Measurements from ENCODE around the gene SLC51A. TPM values are rescaled to one million over a fixed set of nuclear protein-coding genes. Genes with fewer than 3 reads are reported as not detected.
"Not testable (repeated sequence)": the region's sequence is repeated elsewhere in the genome, so short reads cannot be mapped to it uniquely, and the experiment has no call there.

SLC51A gene
- 0.58 TPM for total RNA-seq

GRCh38 chr3:196216089-196216564, at the start of gene SLC51A:
SLC51A (plus strand) TSS chr3:196216534; CDS start chr3:196216713, 179 bp downstream.
- intact Hi-C loops (cut with DNase I) = no loop called here
- ATAC-seq (no peak), DNase-seq (ENCODE audit: low spot score) (peak; percentile 49)

- intact Hi-C loops (cut with DNase I) = no loop called here
- DNase-seq (ENCODE audit: low spot score) (no peak), ATAC-seq (no peak)
These were observed 49.6 kb upstream of the SLC51A start for GRCh38 chr3:196166741-196167140.

- intact Hi-C loops (cut with DNase I) = no loop called here
- DNase-seq (ENCODE audit: low spot score) (no peak), ATAC-seq (no peak)
These were observed 47.4 kb upstream of the SLC51A start for GRCh38 chr3:196168808-196169391.

- DNase-seq (ENCODE audit: low spot score) (no peak), ATAC-seq (no peak)
- intact Hi-C loops (cut with DNase I) = no loop called here
These were observed 46.5 kb upstream of the SLC51A start for GRCh38 chr3:196169836-196170240.

- intact Hi-C loops (cut with DNase I); ATAC-seq; DNase-seq (ENCODE audit: low spot score): not testable (repeated sequence)
These were observed 46.0 kb upstream of the SLC51A start for GRCh38 chr3:196170296-196170695.

- DNase-seq (ENCODE audit: low spot score) (no peak), ATAC-seq (no peak)
- intact Hi-C loops (cut with DNase I) = no loop called here
These were observed 41.7 kb upstream of the SLC51A start for GRCh38 chr3:196174652-196175051.

- intact Hi-C loops (cut with DNase I) = no loop called here
- ATAC-seq = no peak
- DNase-seq (ENCODE audit: low spot score) = no peak
These were observed 41.2 kb upstream of the SLC51A start for GRCh38 chr3:196175116-196175625.

GRCh38 chr3:196175722-196176121, 40.6 kb upstream of the SLC51A start:
- DNase-seq (ENCODE audit: low spot score) = no peak
- intact Hi-C loops (cut with DNase I) = no loop called here
- ATAC-seq = no peak

- DNase-seq (ENCODE audit: low spot score) (no peak), ATAC-seq (no peak)
- intact Hi-C loops (cut with DNase I) = no loop called here
These were observed 38.8 kb upstream of the SLC51A start for GRCh38 chr3:196177567-196177966.

- DNase-seq (ENCODE audit: low spot score) = no peak
- ATAC-seq = no peak
- intact Hi-C loops (cut with DNase I) = no loop called here
These were observed 38.4 kb upstream of the SLC51A start for GRCh38 chr3:196177967-196178366.

GRCh38 chr3:196178993-196179379, 37.3 kb upstream of the SLC51A start:
- ATAC-seq = no peak
- intact Hi-C loops (cut with DNase I) = no loop called here
- DNase-seq (ENCODE audit: low spot score) = no peak

- no peak for DNase-seq (ENCODE audit: low spot score)
- intact Hi-C loops (cut with DNase I) = no loop called here
- peak; percentile 55 for ATAC-seq
These were observed 36.7 kb upstream of the SLC51A start for GRCh38 chr3:196179380-196180308.

GRCh38 chr3:196180346-196180745, 36.0 kb upstream of the SLC51A start:
- ATAC-seq (no peak), DNase-seq (ENCODE audit: low spot score) (no peak)
- intact Hi-C loops (cut with DNase I) = no loop called here

GRCh38 chr3:196181127-196181546, 35.2 kb upstream of the SLC51A start:
- intact Hi-C loops (cut with DNase I) = no loop called here
- no peak for DNase-seq (ENCODE audit: low spot score)
- ATAC-seq = no peak

GRCh38 chr3:196184169-196184432, 32.2 kb upstream of the SLC51A start:
- DNase-seq (ENCODE audit: low spot score); ATAC-seq; intact Hi-C loops (cut with DNase I): not testable (repeated sequence)

- intact Hi-C loops (cut with DNase I) = no loop called here
- no peak for DNase-seq (ENCODE audit: low spot score)
- no peak for ATAC-seq
These were observed 31.5 kb upstream of the SLC51A start for GRCh38 chr3:196184881-196185280.

- DNase-seq (ENCODE audit: low spot score) (no peak), ATAC-seq (peak; percentile 45)
- intact Hi-C loops (cut with DNase I) = no loop called here
These were observed 29.4 kb upstream of the SLC51A start for GRCh38 chr3:196186651-196187573.

GRCh38 chr3:196189566-196190347, 26.6 kb upstream of the SLC51A start:
- DNase-seq (ENCODE audit: low spot score) (no peak), ATAC-seq (no peak)
- intact Hi-C loops (cut with DNase I) = no loop called here
